ENCODE data around the gene TMPRSS12. TPM values are rescaled to one million over a fixed set of nuclear protein-coding genes. Genes with fewer than 3 reads are reported as not detected.

Gene TMPRSS12
- total and polyA plus RNA-seq, 9 of the 15 experiments (the other 6 are each of a cell fraction or from before 2014, with no cell fraction given), result 0.04 TPM; not detected in 8

GRCh38 chr12:50933459-50934124 is 90.9 kb downstream of the TMPRSS12 start (continued):
- TF ChIP-seq E2F8 (IDR thresholded peaks at IDR 0.05; ENCODE audit: low read depth, partially characterized antibody), result no peak

- intact Hi-C loops (cut with micrococcal nuclease), result no loop called here
- Histone ChIP-seq H3K4me2 (ENCODE audit: insufficient read depth, low read length) (no peak overlapping the region), H3K27ac (ENCODE audit: extremely low read depth, low read depth, low read length) (peak overlapping the region; percentile 73), H3K9me3 (replicated peaks; ENCODE audit: control insufficient read depth, insufficient read depth, low read depth, low read length) (peaks cover 13% of the 10 kb centered on the region), H4K20me1 (replicated peaks; ENCODE audit: control insufficient read depth, insufficient read depth, low read length) (no peaks in the 10 kb centered on the region), H3K4me1 (replicated peaks in 1 of 2; ENCODE audit: control insufficient read depth in 2 of 2, insufficient read depth in 2 of 2, low read length in 2 of 2) (peaks cover 5 to 36% of the 10 kb centered on the region in 2 experiments), H2AFZ (ENCODE audit: low read depth, low read length) (no peak overlapping the region), H3K9ac (ENCODE audit: insufficient read depth in 1 of 2, low read depth in 2 of 2, low read length in 2 of 2) (no peak overlapping the region), H3K4me3 (no peak overlapping the region), H3K79me2 (ENCODE audit: control insufficient read depth, insufficient read depth, low read length) (no peaks in the 10 kb centered on the region), H3K36me3 (ENCODE audit: control insufficient read depth, insufficient read depth, low read length) (no peaks in the 10 kb centered on the region; the same call in 2 of the 3 replicates), H3K9me1 (ENCODE audit: control insufficient read depth, insufficient read depth, low read length) (no peaks in the 10 kb centered on the region), H3K27me3 (ENCODE audit: control insufficient read depth in 2 of 2, insufficient read depth in 2 of 2, low read length in 2 of 2) (no peaks in the 10 kb centered on the region)
- in situ Hi-C loops (cut with MboI), result no loop called here
- ATAC-seq, result no peak
- 38% methylated on average over 3 of the region's 3 CpGs for WGBS (ENCODE audit: insufficient coverage, low coverage, missing lambda C conversion rate)
- BruUV-seq (replicated peaks), result no TSS peak
- FAIRE-seq, result no peak
- no peak for DNase-seq (ENCODE audit: extremely low read depth in 1 of 4, low spot score in 3 of 4)
- ChIA-PET CTCF (ENCODE audit: low intra/inter-chr PET ratio) (no interaction called here), POLR2A (interaction anchor here (1.1 kb wide), 1 partner anchor 11 kb away, joined by 3 read pairs; no protein-coding TSS in a partner anchor)
- 0 out of 2 replicates have a peak, but pooled peaks have one; percentile 1 for TF ChIP-seq ZNF592 (IDR thresholded peaks at IDR 0.05)
- peak; percentile 67; the same call in 1 of the 2 replicates for TF ChIP-seq ESRRA (IDR thresholded peaks at IDR 0.05; ENCODE audit: borderline replicate concordance, low read depth)
- no peak for TF ChIP-seq KAT8 (IDR thresholded peaks at IDR 0.05; ENCODE audit: low read depth)
- TF ChIP-seq POLR2H (tag; IDR thresholded peaks at IDR 0.05; ENCODE audit: low read depth), result no peak
- TF ChIP-seq ZNF589 (CRISPR knock-in tag; IDR thresholded peaks at IDR 0.05; ENCODE audit: low read depth), result no peak
- 0 out of 2 replicates have a peak, but pooled peaks have one; percentile 4 for TF ChIP-seq ATF7 (IDR thresholded peaks at IDR 0.05)
These were observed 91.7 kb downstream of the TMPRSS12 start for GRCh38 chr12:50934371-50934851.
